Common myeloid progenitor, CD34-positive (primary cell): ENCODE measurements around the gene SET. TPM values are rescaled to one million over a fixed set of nuclear protein-coding genes. Genes with fewer than 3 reads are reported as not detected.
A peak's percentile ranks its signal among the peaks of the same experiment; 100 is the strongest.
"Not testable (repeated sequence)": the region's sequence is repeated elsewhere in the genome, so short reads cannot be mapped to it uniquely, and the experiment has no call there.

Source experiments
- CTCF ChIA-PET: fragments of 350-600 bp; sonication (Branson Sonifier 250); formaldehyde crosslinking; loops from one replicate; lab custom pipeline; 2021; ENCODE audit warnings: antibody characterized with exemption; lab: Charles Lee
- POLR2A ChIA-PET: fragments of 350-600 bp; sonication (Branson Sonifier 250); formaldehyde crosslinking; loops from one replicate; lab custom pipeline; 2021; ENCODE audit warnings: antibody characterized with exemption; lab: Charles Lee
- DNase-seq, 3 donors: peaks; one replicate each; pipeline versions ENCODE4 v3.0.0 to v3.0.0-alpha.2; 2013
- H3K27ac ChIP-seq, 2 experiments: 1 replicate in 1 of 2; 2 replicates in 1 of 2; pipeline ENCODE4 v1.7.0; 2013; ENCODE audit warnings: inconsistent platforms in 2 of 2, low read length in 2 of 2, mild to moderate bottlenecking in 2 of 2, low read depth in 1 of 2, moderate library complexity in 1 of 2; ENCODE audit not compliant: severe bottlenecking in 2 of 2, insufficient read depth in 1 of 2, poor library complexity in 1 of 2
- H3K27me3 ChIP-seq, 5 experiments: replicated peaks in 2 of 5; 1 replicate in 3 of 5; 2 replicates in 2 of 5; pipeline versions ENCODE4 v1.6.1 to v1.7.0; 2013; ENCODE audit warnings: low read length in 4 of 5, mild to moderate bottlenecking in 2 of 5, moderate library complexity in 2 of 5, inconsistent platforms in 1 of 5; ENCODE audit not compliant: insufficient read depth in 5 of 5, control insufficient read depth in 4 of 5
- H3K36me3 ChIP-seq, 4 experiments: 1 replicate in 2 of 4; 2 replicates in 2 of 4; pipeline versions ENCODE4 v1.6.1 to v1.7.0; 2013; ENCODE audit warnings: low read length in 3 of 4, control low read depth in 1 of 4, mild to moderate bottlenecking in 1 of 4; ENCODE audit not compliant: control insufficient read depth in 4 of 4, insufficient read depth in 4 of 4
- H3K4me1 ChIP-seq, 4 experiments: 1 replicate in 3 of 4; 2 replicates in 1 of 4; pipeline versions ENCODE4 v1.6.1 to v1.7.1; 2013; ENCODE audit warnings: low read length in 3 of 4, mild to moderate bottlenecking in 3 of 4, control low read depth in 1 of 4, inconsistent platforms in 1 of 4, moderate library complexity in 1 of 4; ENCODE audit not compliant: control insufficient read depth in 4 of 4, insufficient read depth in 4 of 4; ENCODE audit errors: control extremely low read depth in 1 of 4
- H3K4me3 ChIP-seq, 7 experiments: 1 replicate in 4 of 7; 2 replicates in 3 of 7; pipeline versions ENCODE4 v1.5.1 to v1.7.0; 2013; ENCODE audit warnings: mild to moderate bottlenecking in 7 of 7, low read length in 6 of 7, moderate library complexity in 6 of 7, inconsistent platforms in 2 of 7, low read depth in 2 of 7, control low read depth in 1 of 7; ENCODE audit not compliant: insufficient read depth in 4 of 7, control insufficient read depth in 1 of 7; ENCODE audit errors: extremely low read depth in 1 of 7
- H3K9me3 ChIP-seq, 5 experiments: 1 replicate in 4 of 5; 2 replicates in 1 of 5; pipeline versions ENCODE4 v1.6.1 to v1.7.1; 2013; ENCODE audit warnings: low read length in 4 of 5, mild to moderate bottlenecking in 2 of 5, inconsistent platforms in 1 of 5, low read depth in 1 of 5, moderate library complexity in 1 of 5; ENCODE audit not compliant: control insufficient read depth in 4 of 5, insufficient read depth in 2 of 5; ENCODE audit errors: control extremely low read depth in 1 of 5
- WGBS: methylation state at CpG from one replicate; pipeline ENCODE4 v1.1.5; 2013; ENCODE audit not compliant: insufficient coverage; 5-methylcytosine and 5-hydroxymethylcytosine counted together
- polyA plus RNA-seq: library from polyadenylated mRNA; unstranded; fragments of 120-200 nt; gene quantifications from one replicate; pipeline ENCODE4 v1.2.1, GENCODE V29; 2013

SET gene, protein sequence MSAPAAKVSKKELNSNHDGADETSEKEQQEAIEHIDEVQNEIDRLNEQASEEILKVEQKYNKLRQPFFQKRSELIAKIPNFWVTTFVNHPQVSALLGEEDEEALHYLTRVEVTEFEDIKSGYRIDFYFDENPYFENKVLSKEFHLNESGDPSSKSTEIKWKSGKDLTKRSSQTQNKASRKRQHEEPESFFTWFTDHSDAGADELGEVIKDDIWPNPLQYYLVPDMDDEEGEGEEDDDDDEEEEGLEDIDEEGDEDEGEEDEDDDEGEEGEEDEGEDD
- 487 TPM for polyA plus RNA-seq

DNA sequence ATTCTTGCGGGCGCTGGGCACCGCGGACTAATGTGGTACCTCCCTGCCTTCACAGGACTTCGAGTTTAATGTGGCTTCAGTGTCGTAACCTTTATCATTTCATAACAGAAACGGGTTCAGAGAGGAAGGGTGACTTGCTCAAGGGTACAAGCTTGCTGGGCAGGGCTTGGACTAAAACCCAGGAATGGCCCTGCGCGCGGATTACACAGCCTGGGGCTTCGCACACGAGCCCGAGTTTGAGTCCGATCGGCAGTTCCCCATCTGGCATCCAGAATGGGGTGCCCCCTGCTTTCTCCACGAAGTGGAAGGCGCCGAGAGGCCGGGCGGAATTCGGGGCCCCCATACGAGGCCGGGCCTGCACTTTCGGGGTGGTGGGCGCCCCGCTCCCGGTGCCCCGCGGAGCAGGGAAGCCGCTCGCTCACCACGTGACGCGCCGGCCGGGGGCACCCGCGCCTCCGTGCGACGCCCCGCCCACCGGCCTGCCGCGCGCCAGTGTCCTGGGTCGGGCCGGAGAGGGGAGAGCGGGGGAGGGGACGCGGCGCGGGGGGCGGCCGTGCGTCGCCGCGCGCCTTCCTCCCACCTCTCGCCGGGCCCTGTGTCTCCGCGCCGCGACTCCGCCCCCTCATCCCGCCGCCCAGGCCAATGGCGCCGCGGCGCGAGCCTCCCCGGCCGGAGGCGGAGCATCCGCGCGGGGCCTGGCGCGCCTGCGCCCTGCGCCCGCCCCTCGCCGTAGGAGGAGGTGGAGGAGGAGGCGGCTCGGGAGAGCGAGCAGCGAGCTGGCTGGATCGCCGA lies at the start of gene SET:
Gene SET (plus strand): TSS at position 722 of the 792 bp plus-strand sequence. CDS start 361 bp downstream, outside the sequence.
- Histone ChIP-seq H3K36me3 (peaks cover 8 to 26% (median 15%) of the 10 kb centered on the region in 4 experiments), H3K4me3 (peak within 1 kb of the TSS; percentile 69 to 100 (median 85)), H3K4me1 (peaks cover 21 to 62% (median 56%) of the 10 kb centered on the region in 4 experiments), H3K27me3 (no peaks in the 10 kb centered on the region), H3K9me3 (no peaks in the 10 kb centered on the region), H3K27ac (peak within 1 kb of the TSS; percentile 69 to 89)
- under 1% methylated on average over 51 of the region's 93 CpGs for WGBS
- CTCF ChIA-PET, result interaction anchor here (1.4 kb wide), 1 partner anchor 9 kb away, joined by 3 read pairs; no protein-coding TSS in a partner anchor
- POLR2A ChIA-PET, result interaction anchor here (0.6 kb wide), 2 partner anchors 13 to 1722 kb away, joined by 3 read pairs; partner anchors contain the start of gene PKN3
- peak; percentile 91 to 96 (median 96) for DNase-seq

DNA sequence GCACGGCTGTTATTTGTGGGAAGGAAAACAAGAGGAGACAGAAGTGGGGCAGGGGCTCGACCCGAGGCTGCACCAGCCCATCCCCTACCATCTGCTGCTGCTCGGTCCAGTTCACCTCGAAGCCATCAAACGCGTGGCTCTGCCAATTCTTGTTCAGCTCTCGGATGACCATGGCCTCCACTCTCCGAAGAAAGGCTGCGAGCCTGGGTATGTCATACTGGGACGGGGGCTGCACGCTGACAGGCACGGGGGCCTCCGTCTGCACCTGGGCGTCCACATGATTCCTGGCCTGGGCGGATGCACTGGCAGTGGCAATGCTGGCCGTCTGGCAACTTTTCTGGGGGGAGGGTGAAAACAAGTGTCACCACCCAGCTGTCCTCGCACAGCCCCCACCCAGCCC lies 48.4 kb upstream of the SET start:
- no peak for DNase-seq
- Histone ChIP-seq H3K36me3 (peaks cover 3 to 34% (median 18%) of the 10 kb centered on the region in 4 experiments), H3K4me3 (no peak overlapping the region), H3K4me1 (no peaks in the 10 kb centered on the region), H3K27ac (no peak overlapping the region), H3K9me3 (no peaks in the 10 kb centered on the region), H3K27me3 (no peaks in the 10 kb centered on the region)
- ChIA-PET CTCF (no interaction called here), POLR2A (interaction anchor here (0.7 kb wide), 1 partner anchor 209 kb away, joined by 3 read pairs; no protein-coding TSS in a partner anchor)
- WGBS, result over 99% methylated on average over 18 of the region's 18 CpGs

DNA sequence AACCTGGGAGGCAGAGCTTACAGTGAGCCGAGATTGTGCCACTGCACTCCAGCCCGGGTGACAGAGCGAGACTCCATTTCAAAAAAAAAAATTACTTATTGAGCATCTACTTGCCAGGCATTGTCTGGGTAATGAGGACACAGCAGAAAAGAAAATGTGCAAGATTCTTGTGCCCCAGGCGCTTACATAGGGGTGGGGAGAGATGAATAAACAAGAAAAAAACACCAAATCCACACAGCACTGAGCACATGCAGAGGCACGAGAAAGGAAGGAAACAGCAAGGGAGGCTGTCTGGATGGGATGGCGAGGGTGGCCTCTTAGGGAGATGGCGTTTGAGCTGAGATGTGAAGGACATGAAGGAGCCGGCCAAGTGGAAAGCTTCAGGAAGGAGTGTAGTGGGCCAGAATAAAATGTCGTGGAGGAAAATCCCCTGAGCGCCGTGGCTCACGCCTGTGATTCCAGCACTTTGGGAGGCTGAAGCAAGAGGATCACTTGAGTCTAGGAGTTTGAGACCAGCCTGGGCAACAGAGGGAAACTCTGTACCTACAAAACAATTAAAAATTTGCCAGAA lies 46.3 kb upstream of the SET start:
- Histone ChIP-seq H3K9me3 (no peaks in the 10 kb centered on the region), H3K4me3 (no peak overlapping the region), H3K36me3 (peaks cover 3 to 20% (median 10%) of the 10 kb centered on the region in 4 experiments), H3K27me3 (no peaks in the 10 kb centered on the region), H3K4me1 (no peaks in the 10 kb centered on the region), H3K27ac (no peak overlapping the region)
- ChIA-PET CTCF (no interaction called here), POLR2A (interaction anchor here (0.6 kb wide), 1 partner anchor 24 kb away, joined by 3 read pairs; no protein-coding TSS in a partner anchor)
- WGBS, result 85% methylated on average over 7 of the region's 12 CpGs
- DNase-seq, result no peak

DNA sequence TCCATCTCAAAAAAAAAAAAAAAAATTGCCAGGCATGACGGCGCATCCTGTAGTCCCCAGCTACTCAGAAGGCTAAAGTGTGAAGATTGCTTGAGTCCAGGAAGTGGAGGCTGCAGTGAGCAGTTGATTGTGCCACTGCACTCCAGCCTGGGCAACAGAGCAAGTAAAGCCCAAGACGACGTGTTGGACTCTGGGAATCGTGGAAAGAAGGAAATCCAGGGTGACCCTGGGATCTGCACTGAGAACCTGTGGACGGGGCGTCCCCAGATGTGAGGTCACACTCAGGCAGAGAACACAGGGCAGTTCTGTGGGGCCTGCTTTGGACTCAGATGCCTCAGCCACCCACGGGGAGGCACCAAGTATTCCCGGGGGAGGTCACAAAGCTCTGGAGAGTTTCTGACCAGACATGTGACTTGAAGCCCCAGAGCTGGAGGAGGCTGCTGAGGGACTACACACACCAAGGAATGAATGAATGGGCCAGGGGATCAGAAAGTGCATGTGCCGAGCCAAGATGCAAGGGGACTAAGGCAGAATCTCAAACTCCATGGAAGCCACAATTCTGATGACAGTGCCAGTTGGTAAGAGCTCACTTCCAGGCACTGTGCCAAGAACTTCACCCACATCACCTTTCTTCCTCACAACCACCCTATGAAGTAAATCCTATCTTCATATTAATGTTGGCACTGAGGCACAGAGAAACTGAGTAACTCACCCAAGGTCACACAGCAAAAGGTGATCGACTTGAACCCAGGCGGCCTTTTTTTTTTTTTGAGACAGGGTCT lies 45.3 kb upstream of the SET start:
- Histone ChIP-seq H3K27ac (no peak overlapping the region), H3K4me3 (no peak overlapping the region), H3K27me3 (no peaks in the 10 kb centered on the region), H3K36me3 (peaks cover 3 to 15% (median 9%) of the 10 kb centered on the region in 4 experiments), H3K9me3 (no peaks in the 10 kb centered on the region), H3K4me1 (no peaks in the 10 kb centered on the region)
- CTCF ChIA-PET, result interaction anchor here (0.6 to 1.4 kb wide), 2 partner anchors 9 to 17 kb away, joined by 3 to 4 read pairs; no protein-coding TSS in a partner anchor
- WGBS, result 87% methylated on average over 12 of the region's 12 CpGs
- peak in 1 of 3 donors; percentile 12 for DNase-seq
- POLR2A ChIA-PET, result no interaction called here

DNA sequence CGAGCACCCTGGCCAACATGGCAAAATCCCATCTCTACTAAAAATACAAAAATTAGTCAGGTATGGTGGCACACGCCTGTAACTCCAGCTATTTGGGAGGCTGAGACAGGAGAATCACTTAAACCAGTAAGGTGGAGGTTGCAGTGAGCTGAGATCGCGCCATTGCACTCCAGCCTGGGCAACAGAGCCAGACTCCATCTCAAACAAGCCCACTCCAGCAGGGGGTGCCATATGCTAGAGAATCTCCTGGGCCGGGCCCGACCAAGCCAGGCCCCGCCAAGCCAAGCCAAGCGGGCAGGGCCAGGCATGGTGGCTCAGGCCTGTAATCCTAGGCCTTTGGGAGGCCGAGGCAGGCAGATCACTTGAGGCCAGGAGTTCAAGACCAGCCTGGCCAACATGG lies 40.8 kb upstream of the SET start:
- H3K4me1 ChIP-seq, POLR2A ChIA-PET, H3K9me3 ChIP-seq, H3K27ac ChIP-seq, H3K36me3 ChIP-seq, H3K27me3 ChIP-seq, H3K4me3 ChIP-seq, CTCF ChIA-PET: not testable (repeated sequence)
- DNase-seq, result peak; percentile 47 to 75 (median 67)
- WGBS, result 100% methylated on average over 9 of the region's 9 CpGs

DNA sequence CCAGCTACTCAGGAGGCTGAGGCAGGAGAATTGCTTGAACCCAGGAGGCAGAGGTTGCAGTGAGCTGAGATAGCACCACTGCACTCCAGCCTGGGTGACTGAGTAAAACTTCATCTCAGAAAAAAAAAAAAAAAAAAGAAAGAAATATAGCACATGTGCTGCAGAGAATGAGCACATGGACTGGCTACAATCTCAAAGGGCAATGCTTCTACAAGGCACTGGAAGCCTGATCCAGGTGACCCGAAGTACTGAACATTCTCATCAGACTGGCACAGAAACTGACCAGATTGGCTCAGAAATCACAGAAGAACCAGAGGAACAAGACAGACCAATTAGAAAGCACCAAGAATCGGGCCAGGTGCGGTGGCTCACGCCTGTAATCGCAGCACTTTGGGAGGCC lies 37.2 kb upstream of the SET start:
- ChIA-PET CTCF (no interaction called here), POLR2A (no interaction called here)

More for the DNA sequence above, 37.2 kb upstream of the SET start:
- WGBS, result no CpG with 5 or more reads among the region's 5 CpGs
- Histone ChIP-seq H3K27ac (no peak overlapping the region), H3K4me3 (no peak overlapping the region), H3K4me1 (peaks cover 0 to 7% (median 4%) of the 10 kb centered on the region in 4 experiments), H3K27me3 (no peaks in the 10 kb centered on the region), H3K36me3 (peaks cover 0 to 2% (median 0%) of the 10 kb centered on the region in 4 experiments), H3K9me3 (no peaks in the 10 kb centered on the region)
- DNase-seq, result no peak
